GM12801 (cell line): ENCODE measurements around the gene POLR2E.

Source experiments
- TF ChIP-seq, protein P1 (sequence below): IDR thresholded peaks from one replicate; pipeline ENCODE4 v1.5.1; 2011; ENCODE audit warnings: control low read depth; ENCODE audit not compliant: insufficient read length; ENCODE audit errors: extremely low read depth

POLR2E gene

DNA sequence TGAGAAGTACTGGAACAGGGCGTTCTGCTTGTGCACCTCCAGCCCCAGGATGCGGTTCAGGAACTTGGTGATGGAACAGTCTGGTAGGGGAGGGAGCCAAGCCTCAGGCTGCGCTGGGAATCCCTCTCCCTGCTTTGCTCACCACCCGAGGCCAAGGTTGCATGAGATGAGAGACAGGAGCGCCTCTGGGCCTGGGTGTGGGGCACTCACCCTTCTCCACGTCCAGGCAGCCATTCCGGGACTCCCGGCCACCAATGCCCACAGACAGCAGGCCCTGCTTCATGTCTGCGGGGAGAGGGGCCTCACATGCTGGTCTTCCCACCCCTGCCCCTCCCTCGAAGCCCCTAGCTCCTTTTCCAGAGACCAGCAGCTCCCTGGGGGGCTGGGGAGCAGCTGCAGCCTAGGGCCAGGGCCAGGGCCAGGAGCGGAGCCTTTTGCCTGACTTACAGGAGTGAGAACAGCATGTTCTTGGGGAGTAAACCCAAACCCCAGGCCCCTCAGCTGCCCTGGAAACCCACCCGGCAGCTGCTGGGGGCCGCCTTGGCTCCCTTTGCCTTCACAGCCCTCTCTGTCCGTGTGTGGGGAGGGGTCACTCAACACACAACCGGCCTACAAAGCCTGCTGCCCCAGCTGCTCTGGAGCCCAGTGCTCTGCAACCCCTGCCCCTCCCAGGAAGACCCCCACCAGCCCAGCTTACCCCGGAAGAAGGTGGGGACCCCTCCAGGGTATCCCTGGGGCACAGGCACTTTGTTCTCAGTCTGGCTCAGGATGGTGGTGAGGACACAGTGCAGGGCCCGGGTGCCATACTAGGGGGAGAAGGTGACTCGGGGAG is 15.8 kb upstream of the POLR2E start:
- TF ChIP-seq, protein P1, sequence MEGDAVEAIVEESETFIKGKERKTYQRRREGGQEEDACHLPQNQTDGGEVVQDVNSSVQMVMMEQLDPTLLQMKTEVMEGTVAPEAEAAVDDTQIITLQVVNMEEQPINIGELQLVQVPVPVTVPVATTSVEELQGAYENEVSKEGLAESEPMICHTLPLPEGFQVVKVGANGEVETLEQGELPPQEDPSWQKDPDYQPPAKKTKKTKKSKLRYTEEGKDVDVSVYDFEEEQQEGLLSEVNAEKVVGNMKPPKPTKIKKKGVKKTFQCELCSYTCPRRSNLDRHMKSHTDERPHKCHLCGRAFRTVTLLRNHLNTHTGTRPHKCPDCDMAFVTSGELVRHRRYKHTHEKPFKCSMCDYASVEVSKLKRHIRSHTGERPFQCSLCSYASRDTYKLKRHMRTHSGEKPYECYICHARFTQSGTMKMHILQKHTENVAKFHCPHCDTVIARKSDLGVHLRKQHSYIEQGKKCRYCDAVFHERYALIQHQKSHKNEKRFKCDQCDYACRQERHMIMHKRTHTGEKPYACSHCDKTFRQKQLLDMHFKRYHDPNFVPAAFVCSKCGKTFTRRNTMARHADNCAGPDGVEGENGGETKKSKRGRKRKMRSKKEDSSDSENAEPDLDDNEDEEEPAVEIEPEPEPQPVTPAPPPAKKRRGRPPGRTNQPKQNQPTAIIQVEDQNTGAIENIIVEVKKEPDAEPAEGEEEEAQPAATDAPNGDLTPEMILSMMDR = no peak

DNA sequence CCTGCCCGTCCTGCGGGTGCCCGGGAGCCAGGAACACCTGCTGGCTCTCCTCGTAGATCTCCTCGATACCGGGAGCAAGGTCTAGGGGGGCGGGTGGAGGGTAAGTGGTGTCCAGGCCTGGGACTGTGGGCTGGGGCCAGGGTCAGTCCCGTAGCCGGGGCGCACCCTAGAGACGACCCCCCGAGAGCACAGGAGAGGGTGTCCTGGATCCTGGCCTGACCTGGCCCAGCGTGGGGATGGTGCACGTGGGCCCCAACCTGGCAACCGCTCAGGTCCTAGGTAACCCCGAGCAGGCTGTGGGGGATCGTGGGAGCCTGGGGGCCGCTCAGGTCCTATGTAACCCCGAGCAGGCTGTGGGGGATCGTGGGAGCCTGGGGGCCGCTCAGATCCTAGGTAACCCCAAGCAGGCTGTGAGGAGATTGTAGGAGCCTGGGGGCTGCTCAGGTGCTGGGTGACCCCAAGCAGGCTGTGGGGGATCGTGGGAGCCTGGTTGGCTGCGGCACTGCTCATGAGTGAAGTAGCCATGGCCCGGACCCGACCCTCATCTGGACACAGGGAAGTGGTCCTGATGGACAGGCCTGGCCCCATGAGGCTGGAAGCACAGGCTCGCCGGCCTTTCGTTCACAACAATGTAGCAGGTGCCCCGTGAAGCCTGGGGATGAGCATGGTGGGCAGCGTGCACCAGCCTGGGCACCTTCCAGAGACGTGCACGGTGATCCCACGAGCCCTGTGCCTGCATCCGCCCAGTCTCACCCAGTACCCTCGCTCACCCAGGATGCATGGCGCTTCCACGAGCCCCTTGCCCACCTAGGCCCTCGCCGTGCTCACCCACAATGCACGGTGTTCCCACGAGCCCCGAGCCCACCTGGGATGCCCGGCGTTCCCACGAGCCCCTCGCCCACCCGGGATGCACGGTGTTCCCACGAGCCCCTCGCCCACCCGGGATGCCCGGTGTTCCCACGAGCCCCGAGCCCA is 14.8 kb upstream of the POLR2E start:
- TF ChIP-seq, protein P1 = no peak

DNA sequence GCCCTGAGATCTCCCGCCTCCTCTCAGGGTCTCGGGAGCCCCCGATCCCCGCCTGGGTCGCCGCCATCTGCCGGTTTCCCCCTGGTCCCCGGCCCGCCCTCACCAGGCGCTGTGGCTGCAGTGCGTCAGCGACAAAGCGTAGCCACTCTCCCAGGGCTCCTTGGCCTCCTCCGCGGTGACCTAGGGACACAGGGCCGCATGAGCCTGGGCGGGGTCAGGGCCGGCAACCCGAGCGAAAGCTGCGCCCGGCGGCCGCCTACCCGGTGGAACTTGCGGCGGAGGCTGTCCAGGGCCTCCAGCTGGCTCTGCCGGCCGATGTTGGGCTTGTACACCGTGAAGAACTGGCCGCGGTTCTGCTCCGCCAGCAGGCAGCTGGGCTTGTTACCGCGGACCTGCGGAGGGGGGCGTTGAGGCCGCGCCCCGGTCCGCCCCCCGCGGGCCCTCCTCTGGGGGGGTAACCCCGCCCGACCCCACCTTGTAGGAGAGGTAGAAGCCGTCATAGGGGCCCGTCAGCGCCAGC is 13.9 kb upstream of the POLR2E start:
- TF ChIP-seq, protein P1 = no peak

DNA sequence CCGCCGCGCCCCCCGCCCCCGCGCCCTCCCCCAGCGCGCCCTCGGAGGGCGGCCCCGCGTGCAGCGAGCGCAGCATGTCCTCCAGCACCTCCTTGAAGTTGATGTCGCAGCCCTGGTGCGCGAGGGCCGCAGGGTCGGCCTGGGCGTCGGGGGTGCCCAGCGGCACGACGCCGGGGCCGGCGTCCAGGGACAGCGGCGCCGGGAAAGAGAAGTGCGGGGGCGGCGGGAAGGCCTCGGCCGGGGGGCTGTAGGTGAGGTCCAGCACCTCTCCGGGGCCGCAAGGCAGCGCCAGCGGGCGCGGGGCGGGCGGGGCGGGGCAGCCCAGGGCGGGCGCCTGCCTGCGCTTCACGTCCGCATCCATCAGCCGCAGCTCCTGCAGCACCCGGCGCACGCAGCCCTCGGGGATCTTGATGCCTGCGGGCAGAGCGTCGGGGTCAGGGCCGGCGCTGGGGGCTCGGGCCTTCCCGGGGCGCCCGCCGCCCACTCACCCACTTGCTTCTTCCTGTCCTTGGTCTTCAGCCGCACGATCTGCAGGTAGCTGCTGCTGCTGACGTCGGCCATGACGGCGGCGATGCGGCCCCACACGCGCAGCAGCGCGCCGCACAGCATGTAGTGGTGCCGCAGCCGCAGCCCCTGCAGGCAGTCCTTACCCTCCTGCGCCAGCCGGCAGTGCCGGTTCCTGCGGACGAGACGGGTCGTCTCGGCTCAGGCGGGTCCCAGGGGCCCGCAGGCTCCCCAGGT is 13.3 kb upstream of the POLR2E start:
- TF ChIP-seq, protein P1 = no peak

DNA sequence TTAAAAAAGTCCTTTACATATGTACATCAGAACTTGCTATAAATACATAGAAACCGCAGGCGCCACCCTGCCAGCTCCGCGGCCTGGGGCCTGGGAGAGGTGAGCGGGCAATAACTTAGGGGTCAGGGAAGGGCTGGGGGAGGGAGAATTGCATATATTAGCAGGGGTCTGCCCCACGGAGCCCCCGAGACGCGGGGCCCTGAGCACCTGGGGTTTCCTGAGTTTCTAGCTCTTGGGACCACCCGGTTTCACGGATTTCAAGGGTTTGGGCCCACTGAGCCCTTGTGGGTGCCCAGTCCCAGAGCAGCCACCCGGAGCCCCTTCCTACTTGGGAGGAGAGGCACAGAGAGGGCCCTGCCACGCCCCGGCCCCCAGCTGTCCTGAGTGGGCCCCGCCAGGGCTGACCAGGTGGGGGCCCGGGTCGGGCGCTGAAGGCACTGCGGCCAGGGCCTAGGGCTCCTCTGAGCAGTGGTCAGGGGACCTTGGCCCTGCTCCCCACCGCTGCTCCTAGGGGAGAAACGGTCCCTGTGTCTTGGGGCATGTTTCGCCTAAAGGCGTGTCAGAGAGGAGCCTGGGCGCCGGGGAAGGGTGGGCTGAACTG is 12.6 kb upstream of the POLR2E start:
- TF ChIP-seq, protein P1 = no peak

DNA sequence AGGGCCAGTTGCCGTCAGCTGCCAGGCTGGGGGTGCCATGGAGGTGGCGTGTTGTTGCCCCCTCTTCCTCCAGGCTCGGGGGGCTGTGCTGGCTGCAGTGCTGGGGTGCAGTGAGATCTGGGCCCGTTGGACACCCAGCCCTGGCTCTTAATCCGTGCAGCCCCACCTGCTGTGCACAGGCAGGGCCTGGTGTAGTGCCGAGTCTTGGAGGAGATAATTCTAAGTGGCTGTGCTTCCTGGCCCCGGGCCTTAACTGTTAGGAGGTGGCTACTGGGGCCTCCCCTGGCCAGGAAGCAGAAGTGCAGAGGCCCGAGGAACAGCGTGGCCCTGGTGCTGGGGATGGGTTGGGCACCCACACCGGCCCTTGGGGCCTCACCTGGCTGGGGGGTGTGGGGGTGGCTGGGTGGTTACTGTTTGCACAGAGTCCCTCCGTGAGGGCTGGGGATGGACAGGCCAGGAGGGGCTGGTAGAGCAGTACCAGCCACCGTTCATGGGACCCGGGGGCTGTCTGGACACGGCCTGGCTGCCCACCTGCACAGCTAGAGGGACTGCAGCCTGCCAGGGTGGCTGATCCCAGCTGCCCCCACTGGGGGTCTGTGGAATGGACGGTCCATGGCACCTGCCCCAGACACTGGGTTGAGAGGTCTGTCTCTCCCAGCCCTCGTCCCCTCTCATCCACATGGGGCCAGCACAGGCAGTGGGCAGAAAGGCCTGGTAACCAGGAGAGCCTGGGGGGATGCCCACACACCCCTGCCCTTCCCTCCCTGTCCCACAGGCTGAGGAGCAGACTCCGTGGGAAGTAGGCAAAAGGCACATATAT is 11.9 kb upstream of the POLR2E start:
- TF ChIP-seq, protein P1 = no peak
